GM18505 (cell line): ENCODE results near the gene GALR1.

Experiments
- ATAC-seq: cut with Tn5 transposase; IDR thresholded peaks from one replicate; pipeline ENCODE4 v1.9.1; 2021; ENCODE audit not compliant: unreplicated experiment
- POLR2A ChIP-seq: IDR thresholded peaks from 4 replicates; pipeline ENCODE4 v1.6.1; 2011; ENCODE audit warnings: borderline replicate concordance; ENCODE audit not compliant: insufficient read depth, insufficient read length; ENCODE audit errors: extremely low read depth

Gene GALR1

DNA sequence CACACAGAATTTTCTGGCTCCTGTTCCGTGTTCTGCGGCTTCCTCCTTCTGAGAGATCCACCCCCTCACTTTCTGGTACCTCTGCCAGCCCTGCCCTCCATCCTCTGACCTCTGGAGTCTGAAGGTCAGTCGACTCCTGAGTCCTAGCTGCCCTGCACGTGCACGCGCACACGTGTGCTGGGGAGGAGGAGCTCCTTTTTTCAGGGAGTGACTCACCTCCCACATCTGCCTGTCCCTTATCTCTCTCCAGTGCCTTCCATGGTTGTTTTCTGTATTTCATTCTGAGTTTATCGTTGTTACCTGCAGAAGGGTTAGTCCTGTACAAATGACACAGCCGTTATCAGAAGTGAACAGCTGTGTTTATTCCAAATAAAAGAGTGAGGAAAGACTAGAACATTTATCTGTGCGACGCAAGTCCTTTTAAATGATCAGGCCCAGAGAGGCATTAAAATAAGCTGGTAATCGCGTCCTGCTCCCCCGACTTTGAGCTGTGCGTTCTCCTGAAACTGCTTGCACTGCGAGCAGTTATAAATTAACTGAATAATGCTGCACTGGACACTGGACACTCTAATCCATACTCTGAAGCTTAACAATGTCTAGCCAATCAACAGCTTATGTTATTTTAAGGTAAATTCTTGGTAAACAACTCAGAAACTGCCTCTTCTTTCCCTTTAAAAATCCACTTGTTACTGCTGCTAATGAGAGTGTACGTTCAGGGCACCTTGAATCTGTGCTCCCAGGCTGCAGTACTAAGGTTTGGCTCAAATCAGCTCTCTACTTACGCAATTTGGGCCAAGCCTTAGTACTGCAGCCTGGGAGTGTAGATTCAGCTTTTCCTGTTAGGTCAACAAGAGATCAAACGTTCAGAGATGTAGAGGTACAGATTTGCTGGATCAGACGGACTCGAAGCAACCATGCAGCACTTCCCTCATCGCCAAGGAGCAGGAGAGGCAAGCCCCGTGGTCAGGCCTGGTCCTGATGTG is 72.5 kb downstream of the GALR1 start:
- no peak for TF ChIP-seq POLR2A

DNA sequence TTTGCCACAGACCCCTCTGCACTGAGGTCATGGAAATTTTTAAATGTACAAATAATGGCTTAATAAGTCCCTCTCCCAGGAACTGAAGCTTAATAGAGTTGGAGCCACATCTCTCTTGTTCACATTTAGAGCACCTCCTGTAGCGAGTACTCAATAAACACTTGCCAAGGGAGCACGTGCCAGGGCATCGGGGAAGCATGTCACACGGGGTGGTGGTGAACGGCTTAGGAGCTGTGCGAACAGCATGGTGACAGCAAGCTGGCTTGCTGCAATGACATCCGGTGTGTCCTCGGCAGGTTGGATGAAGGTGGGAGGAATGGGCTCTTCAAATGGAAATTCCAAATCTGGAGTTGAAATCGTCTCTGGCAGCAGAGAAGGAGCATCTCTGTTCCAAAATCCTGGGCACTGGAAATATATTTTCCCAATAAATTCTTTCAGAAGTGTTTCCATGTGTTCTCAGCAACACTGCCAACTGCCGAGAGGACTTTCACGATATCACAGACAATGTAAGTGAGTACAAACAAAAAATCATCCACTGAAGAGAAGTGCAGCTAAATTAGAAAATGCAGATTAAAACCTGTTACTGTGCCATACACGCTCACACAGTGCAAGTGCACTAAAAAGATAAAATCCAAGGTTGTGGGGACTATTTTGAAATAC is 74.1 kb downstream of the GALR1 start:
- no peak for ATAC-seq
- no peak for TF ChIP-seq POLR2A

More for the DNA sequence above, 72.5 kb downstream of the GALR1 start:
- no peak for ATAC-seq
